Natural killer cell (primary cell): Measurements from ENCODE around the gene PEDS1. TPM values are rescaled to one million over a fixed set of nuclear protein-coding genes. Genes with fewer than 3 reads are reported as not detected.

Source experiments
- ATAC-seq, 3 donors: fragments of 150-1000 bp in 2 of 3; fragments of 200-7000 bp in 1 of 3; cut with Tn5 transposase; 1 replicate in 1 of 3; 2 replicates in 2 of 3; pipeline ENCODE4 v1.10.0; 2021; ENCODE audit warnings: mild to moderate bottlenecking in 2 of 3, moderate library complexity in 2 of 3
- DNase-seq, 2 donors: peaks; one replicate each; pipeline versions ENCODE4 v3.0.0 to v3.0.0-alpha.2; 2013 to 2021; ENCODE audit warnings: mixed read lengths in 1 of 2
- H3K27ac ChIP-seq: one replicate; pipeline ENCODE4 v1.5.1; 2013; ENCODE audit warnings: mild to moderate bottlenecking, low read length
- H3K27me3 ChIP-seq: one replicate; pipeline ENCODE4 v1.6.1; 2013; ENCODE audit warnings: low read length; ENCODE audit not compliant: control insufficient read depth, insufficient read depth
- H3K36me3 ChIP-seq: one replicate; pipeline ENCODE4 v1.6.1; 2013; ENCODE audit warnings: low read length; ENCODE audit not compliant: control insufficient read depth, insufficient read depth
- H3K4me1 ChIP-seq: one replicate; pipeline ENCODE4 v1.6.1; 2013; ENCODE audit warnings: low read length; ENCODE audit not compliant: control insufficient read depth, insufficient read depth
- H3K4me3 ChIP-seq: one replicate; pipeline ENCODE4 v1.5.1; 2013; ENCODE audit warnings: low read length
- H3K9me3 ChIP-seq: one replicate; pipeline ENCODE4 v1.6.1; 2013; ENCODE audit warnings: low read length; ENCODE audit not compliant: control insufficient read depth, insufficient read depth
- H3K27ac Mint-ChIP-seq, 2 donors: one replicate each; pipeline ENCODE4 v1.8.0; 2022; ENCODE audit warnings: mild to moderate bottlenecking in 2 of 2, mixed read lengths in 2 of 2, moderate library complexity in 1 of 2
- H3K27me3 Mint-ChIP-seq, 2 donors: one replicate each; pipeline ENCODE4 v1.8.0; 2022; ENCODE audit warnings: low read depth in 2 of 2, mixed read lengths in 2 of 2
- H3K36me3 Mint-ChIP-seq: one replicate; pipeline ENCODE4 v1.8.0; 2022; ENCODE audit warnings: mixed read lengths
- H3K4me1 Mint-ChIP-seq, 2 donors: one replicate each; pipeline ENCODE4 v1.8.0; 2022; ENCODE audit warnings: mixed read lengths in 2 of 2
- H3K4me3 Mint-ChIP-seq: one replicate; pipeline ENCODE4 v1.8.0; 2022; ENCODE audit warnings: mild to moderate bottlenecking, moderate library complexity, mixed read lengths
- H3K9me3 Mint-ChIP-seq, 2 donors: one replicate each; pipeline ENCODE4 v1.8.0; 2022; ENCODE audit warnings: mixed read lengths in 2 of 2
- WGBS: methylation state at CpG from one replicate; pipeline ENCODE4 v1.1.7; 2013; ENCODE audit warnings: missing lambda C conversion rate; ENCODE audit not compliant: insufficient coverage; 5-methylcytosine and 5-hydroxymethylcytosine counted together
- intact Hi-C: fragments of 100-400 bp; cut with micrococcal nuclease; formaldehyde crosslinking; loops from one replicate; pipeline ENCODE4 v1.14.2; 2022
- total RNA-seq, 4 donors: library from RNA; stranded (reverse); fragments of 120-200 nt in 1 of 4; gene quantifications; one replicate each; pipeline versions ENCODE4 v1.2.3 to v1.2.4, GENCODE V29; 2013 to 2022
- TF ChIP-seq, protein P1 (sequence below): fragments of 200-600 bp; IDR thresholded peaks from one replicate; pipeline ENCODE4 v1.8.0; 2022; ENCODE audit warnings: antibody characterized with exemption

PEDS1 gene
- total RNA-seq, 3 donors from 2014 or later (not counting 1 experiment from before 2014, with no cell fraction given), result 27.4 to 32.8 (median 31.5) TPM

DNA sequence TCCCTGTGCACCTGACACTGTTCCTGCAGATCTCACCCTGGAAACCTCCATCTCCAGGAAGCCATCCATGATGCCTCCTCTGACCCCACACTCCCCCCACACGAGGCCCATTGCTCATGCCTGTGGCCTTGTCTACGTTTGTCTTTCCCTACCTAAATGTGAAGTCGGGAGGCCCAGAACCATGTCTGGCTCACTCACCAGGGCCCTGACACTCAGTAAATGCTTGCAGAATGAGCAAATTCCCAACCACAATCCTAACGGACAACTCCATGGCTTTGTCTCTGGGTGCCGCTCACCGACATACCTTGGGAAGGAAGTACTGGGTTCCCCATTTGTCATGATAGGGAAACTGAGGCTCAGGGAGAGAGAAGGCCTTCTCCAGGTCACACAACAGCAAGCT, 7.3 kb downstream of the PEDS1 start:
- no peak overlapping the region for H3K4me3 ChIP-seq
- intact Hi-C loops, result no loop called here
- H3K4me1 ChIP-seq, result peaks cover 42% of the 10 kb centered on the region
- peaks cover 27% of the 10 kb centered on the region for H3K36me3 ChIP-seq
- H3K9me3 ChIP-seq, result no peaks in the 10 kb centered on the region
- peaks cover 44 to 74% of the 10 kb centered on the region in 2 donors for H3K4me1 Mint-ChIP-seq
- 88% methylated on average over 4 of the region's 6 CpGs for WGBS
- no peak for DNase-seq
- ATAC-seq, result no peak
- no peaks in the 10 kb centered on the region for H3K27me3 Mint-ChIP-seq
- no peaks in the 10 kb centered on the region for H3K36me3 Mint-ChIP-seq
- H3K27ac Mint-ChIP-seq, result peak overlapping the region; percentile 91 to 96
- H3K27ac ChIP-seq, result peak overlapping the region; percentile 94
- H3K9me3 Mint-ChIP-seq, result no peaks in the 10 kb centered on the region
- TF ChIP-seq, protein P1, sequence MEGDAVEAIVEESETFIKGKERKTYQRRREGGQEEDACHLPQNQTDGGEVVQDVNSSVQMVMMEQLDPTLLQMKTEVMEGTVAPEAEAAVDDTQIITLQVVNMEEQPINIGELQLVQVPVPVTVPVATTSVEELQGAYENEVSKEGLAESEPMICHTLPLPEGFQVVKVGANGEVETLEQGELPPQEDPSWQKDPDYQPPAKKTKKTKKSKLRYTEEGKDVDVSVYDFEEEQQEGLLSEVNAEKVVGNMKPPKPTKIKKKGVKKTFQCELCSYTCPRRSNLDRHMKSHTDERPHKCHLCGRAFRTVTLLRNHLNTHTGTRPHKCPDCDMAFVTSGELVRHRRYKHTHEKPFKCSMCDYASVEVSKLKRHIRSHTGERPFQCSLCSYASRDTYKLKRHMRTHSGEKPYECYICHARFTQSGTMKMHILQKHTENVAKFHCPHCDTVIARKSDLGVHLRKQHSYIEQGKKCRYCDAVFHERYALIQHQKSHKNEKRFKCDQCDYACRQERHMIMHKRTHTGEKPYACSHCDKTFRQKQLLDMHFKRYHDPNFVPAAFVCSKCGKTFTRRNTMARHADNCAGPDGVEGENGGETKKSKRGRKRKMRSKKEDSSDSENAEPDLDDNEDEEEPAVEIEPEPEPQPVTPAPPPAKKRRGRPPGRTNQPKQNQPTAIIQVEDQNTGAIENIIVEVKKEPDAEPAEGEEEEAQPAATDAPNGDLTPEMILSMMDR, result no peak
- no peaks in the 10 kb centered on the region for H3K27me3 ChIP-seq
- no peak overlapping the region for H3K4me3 Mint-ChIP-seq

DNA sequence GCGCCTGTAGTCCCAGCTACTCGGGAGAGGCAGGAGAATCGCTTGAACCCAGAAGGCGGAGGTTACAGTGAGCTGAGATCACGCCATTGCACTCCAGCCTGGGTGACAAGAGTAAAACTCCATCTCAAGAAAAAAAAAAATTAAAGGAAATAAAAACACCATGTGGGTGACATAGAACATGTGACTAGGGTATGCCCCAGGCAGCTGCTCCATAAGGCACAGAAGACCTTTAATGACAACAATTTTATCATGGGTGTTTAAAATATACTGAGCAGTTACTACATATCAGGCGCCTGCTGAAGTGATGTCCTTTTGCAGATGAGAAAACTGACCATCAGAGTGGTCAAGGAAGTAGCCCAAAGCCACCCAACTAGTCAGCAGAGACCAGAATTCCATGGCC, 8.0 kb downstream of the PEDS1 start:
- TF ChIP-seq, protein P1, result no peak
- 88% methylated on average over 6 of the region's 6 CpGs for WGBS
- Histone ChIP-seq H3K27me3 (no peaks in the 10 kb centered on the region), H3K9me3 (no peaks in the 10 kb centered on the region), H3K4me3 (no peak overlapping the region), H3K27ac (peak overlapping the region; percentile 94), H3K4me1 (peaks cover 38% of the 10 kb centered on the region), H3K36me3 (peaks cover 28% of the 10 kb centered on the region)
- Mint-ChIP-seq H3K27me3 (no peaks in the 10 kb centered on the region), H3K36me3 (no peaks in the 10 kb centered on the region), H3K27ac (peak overlapping the region; percentile 91 to 96), H3K9me3 (no peaks in the 10 kb centered on the region), H3K4me1 (peaks cover 40 to 69% of the 10 kb centered on the region in 2 donors), H3K4me3 (peak overlapping the region; percentile 13)
- no peak for DNase-seq
- no peak for ATAC-seq
- intact Hi-C loops, result no loop called here

DNA sequence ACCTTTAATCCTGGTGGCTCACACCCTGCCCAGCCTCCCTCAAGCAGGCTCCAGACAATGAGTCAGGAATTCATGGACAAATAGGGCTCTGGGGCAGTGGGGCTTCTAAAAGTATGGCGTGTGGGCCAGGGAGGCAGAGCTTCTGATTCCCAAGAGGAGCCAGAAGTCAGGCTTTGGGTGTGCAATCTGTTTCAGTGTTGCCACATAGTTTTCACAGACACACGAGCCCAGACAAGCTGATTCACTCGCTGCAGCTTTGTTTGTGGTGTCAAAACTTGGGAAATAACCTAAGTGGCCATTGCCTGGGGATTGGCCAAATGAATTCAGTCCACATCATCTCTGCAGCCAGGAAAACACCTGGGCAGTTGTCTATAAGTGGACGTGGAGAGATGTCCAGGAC, 9.2 kb downstream of the PEDS1 start:
- Histone ChIP-seq H3K4me1 (peaks cover 27% of the 10 kb centered on the region), H3K4me3 (no peak overlapping the region), H3K9me3 (no peaks in the 10 kb centered on the region), H3K27me3 (no peaks in the 10 kb centered on the region), H3K27ac (no peak overlapping the region), H3K36me3 (peaks cover 33% of the 10 kb centered on the region)
- peak overlapping the region in 1 of 2 donors; percentile 36 for H3K27ac Mint-ChIP-seq
- 90% methylated on average over 4 of the region's 4 CpGs for WGBS
- intact Hi-C loops, result no loop called here
- no peaks in the 10 kb centered on the region for H3K36me3 Mint-ChIP-seq
- H3K4me3 Mint-ChIP-seq, result no peak overlapping the region
- DNase-seq, result no peak
- no peaks in the 10 kb centered on the region for H3K27me3 Mint-ChIP-seq
- H3K9me3 Mint-ChIP-seq, result no peaks in the 10 kb centered on the region
- TF ChIP-seq, protein P1, result no peak
- no peak for ATAC-seq
- peaks cover 48 to 67% of the 10 kb centered on the region in 2 donors for H3K4me1 Mint-ChIP-seq

DNA sequence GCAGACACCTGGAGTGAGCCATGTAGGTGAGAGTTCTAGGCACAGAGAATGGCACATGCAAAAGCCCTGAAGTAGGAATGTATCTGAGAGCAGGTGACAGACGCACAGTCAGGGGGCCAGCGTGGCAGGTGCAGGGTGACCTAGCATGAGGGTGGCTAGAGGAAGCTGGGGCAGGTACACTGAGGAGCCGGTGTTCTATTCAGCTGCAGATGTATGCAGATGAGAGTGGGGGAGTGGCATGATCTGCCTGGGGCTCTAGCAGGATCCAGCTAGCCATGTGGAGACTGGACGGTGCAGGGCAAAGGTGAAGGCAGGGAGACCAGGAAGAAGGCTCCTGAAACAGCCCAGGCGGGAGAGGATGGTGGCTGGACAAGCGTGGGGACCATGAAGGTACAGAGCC, 10.7 kb downstream of the PEDS1 start:
- H3K36me3 ChIP-seq, result peaks cover 35% of the 10 kb centered on the region
- Mint-ChIP-seq H3K36me3 (no peaks in the 10 kb centered on the region), H3K27me3 (no peaks in the 10 kb centered on the region), H3K4me1 (peaks cover 42 to 58% of the 10 kb centered on the region in 2 donors), H3K9me3 (no peaks in the 10 kb centered on the region), H3K4me3 (no peak overlapping the region), H3K27ac (peak overlapping the region in 1 of 2 donors; percentile 76)
- no peaks in the 10 kb centered on the region for H3K27me3 ChIP-seq
- TF ChIP-seq, protein P1, result no peak
- ATAC-seq (no peak), DNase-seq (no peak)
- intact Hi-C loops, result no loop called here
- over 99% methylated on average over 6 of the region's 6 CpGs for WGBS
- H3K4me1 ChIP-seq, result peaks cover 22% of the 10 kb centered on the region
- H3K9me3 ChIP-seq, result no peaks in the 10 kb centered on the region
- H3K4me3 ChIP-seq, result no peak overlapping the region
- no peak overlapping the region for H3K27ac ChIP-seq
